PC-9 (cell line): ENCODE measurements around the gene PHACTR1.

ENCODE experiments used
- EZH2 ChIP-seq: fragments of 200-600 bp; sonication (generic); IDR thresholded peaks from 2 replicates; pipeline ENCODE4 v1.8.0; 2017; ENCODE audit warnings: antibody characterized with exemption, low read depth
- TF ChIP-seq, protein P1 (sequence below): fragments of 200-600 bp; sonication (generic); conservative IDR thresholded peaks from 2 replicates; pipeline ENCODE4 v1.6.1; 2017; ENCODE audit warnings: mixed run types, antibody characterized with exemption, mild to moderate bottlenecking, moderate library complexity

DNA sequence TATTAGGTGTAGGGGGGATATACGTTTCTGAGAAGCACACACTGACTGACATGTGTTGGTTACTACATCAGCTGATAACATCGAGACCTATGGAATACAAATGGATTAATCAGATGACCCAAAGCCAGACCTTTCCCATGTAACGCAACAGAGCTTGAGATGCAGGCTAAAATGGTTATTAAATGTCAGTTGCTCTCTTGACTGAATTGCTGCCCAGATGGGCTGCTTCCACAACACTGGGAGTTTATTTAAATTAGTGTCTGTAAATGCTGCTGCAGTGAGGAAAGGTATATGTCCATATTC lies 298.8 kb downstream of the PHACTR1 start:
- TF ChIP-seq, protein P1, sequence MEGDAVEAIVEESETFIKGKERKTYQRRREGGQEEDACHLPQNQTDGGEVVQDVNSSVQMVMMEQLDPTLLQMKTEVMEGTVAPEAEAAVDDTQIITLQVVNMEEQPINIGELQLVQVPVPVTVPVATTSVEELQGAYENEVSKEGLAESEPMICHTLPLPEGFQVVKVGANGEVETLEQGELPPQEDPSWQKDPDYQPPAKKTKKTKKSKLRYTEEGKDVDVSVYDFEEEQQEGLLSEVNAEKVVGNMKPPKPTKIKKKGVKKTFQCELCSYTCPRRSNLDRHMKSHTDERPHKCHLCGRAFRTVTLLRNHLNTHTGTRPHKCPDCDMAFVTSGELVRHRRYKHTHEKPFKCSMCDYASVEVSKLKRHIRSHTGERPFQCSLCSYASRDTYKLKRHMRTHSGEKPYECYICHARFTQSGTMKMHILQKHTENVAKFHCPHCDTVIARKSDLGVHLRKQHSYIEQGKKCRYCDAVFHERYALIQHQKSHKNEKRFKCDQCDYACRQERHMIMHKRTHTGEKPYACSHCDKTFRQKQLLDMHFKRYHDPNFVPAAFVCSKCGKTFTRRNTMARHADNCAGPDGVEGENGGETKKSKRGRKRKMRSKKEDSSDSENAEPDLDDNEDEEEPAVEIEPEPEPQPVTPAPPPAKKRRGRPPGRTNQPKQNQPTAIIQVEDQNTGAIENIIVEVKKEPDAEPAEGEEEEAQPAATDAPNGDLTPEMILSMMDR = no peak
- no peak for TF ChIP-seq EZH2
